ENCODE measurements around the gene CAT.

DNA sequence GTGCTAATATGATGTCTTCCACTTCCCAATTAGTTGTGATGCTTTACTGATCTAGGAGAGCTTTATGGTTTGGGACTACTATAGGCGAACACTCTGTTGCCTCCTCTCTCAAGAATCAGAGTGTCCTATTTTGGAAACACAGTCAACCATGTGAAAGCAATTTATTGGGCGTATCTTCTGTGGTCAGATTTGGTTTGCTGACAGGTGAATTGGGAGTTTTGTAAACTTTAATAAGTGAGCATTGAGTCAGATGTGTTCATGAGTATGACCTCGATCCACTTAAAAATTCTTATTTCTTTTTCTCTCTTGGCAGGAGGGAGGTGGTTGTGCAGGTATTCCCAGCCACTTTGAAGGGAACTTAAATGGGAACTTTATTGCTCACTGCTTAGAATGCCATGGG lies 4.4 kb downstream of the CAT start:
- TF ChIP-seq, protein P1, sequence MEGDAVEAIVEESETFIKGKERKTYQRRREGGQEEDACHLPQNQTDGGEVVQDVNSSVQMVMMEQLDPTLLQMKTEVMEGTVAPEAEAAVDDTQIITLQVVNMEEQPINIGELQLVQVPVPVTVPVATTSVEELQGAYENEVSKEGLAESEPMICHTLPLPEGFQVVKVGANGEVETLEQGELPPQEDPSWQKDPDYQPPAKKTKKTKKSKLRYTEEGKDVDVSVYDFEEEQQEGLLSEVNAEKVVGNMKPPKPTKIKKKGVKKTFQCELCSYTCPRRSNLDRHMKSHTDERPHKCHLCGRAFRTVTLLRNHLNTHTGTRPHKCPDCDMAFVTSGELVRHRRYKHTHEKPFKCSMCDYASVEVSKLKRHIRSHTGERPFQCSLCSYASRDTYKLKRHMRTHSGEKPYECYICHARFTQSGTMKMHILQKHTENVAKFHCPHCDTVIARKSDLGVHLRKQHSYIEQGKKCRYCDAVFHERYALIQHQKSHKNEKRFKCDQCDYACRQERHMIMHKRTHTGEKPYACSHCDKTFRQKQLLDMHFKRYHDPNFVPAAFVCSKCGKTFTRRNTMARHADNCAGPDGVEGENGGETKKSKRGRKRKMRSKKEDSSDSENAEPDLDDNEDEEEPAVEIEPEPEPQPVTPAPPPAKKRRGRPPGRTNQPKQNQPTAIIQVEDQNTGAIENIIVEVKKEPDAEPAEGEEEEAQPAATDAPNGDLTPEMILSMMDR (IDR thresholded peaks at IDR 0.05), result no peak
- no peak for TF ChIP-seq ZFX (IDR thresholded peaks at IDR 0.05; ENCODE audit: borderline replicate concordance)

Data from 22Rv1 (cell line).